OCI-LY1 (cell line): ENCODE measurements around the gene RASL11A.

Experiments
- CTCF ChIP-seq: fragments of 200-600 bp; sonication (generic), shearing (Covaris generic); IDR thresholded peaks from 2 replicates; pipeline ENCODE4 v1.5.1; 2017; ENCODE audit warnings: mild to moderate bottlenecking, antibody characterized with exemption, low read length, moderate library complexity, mixed read lengths
- EZH2 ChIP-seq: fragments of 200-600 bp; sonication (generic), shearing (Covaris generic); IDR thresholded peaks from 2 replicates; pipeline ENCODE4 v1.8.0; 2017; ENCODE audit warnings: borderline replicate concordance, mixed run types, mild to moderate bottlenecking, antibody characterized with exemption, low read length, moderate library complexity, mixed read lengths

GRCh38 chr13:27228131-27228530, 42.5 kb upstream of the RASL11A start:
- no peak for TF ChIP-seq CTCF
- TF ChIP-seq EZH2 = no peak
